NCI-H510A (cell line): ENCODE measurements around the gene PTPN23.
"Not testable (repeated sequence)": the region's sequence is repeated elsewhere in the genome, so short reads cannot be mapped to it uniquely, and the experiment has no call there.

Experiments
- DNase-seq: peaks from one replicate; lab custom pipeline; 2025; lab: John Stamatoyannopoulos, UW

PTPN23 gene

GRCh38 chr3:47370020-47370419 is 10.8 kb upstream of the PTPN23 start:
- not testable (repeated sequence) for DNase-seq

DNA sequence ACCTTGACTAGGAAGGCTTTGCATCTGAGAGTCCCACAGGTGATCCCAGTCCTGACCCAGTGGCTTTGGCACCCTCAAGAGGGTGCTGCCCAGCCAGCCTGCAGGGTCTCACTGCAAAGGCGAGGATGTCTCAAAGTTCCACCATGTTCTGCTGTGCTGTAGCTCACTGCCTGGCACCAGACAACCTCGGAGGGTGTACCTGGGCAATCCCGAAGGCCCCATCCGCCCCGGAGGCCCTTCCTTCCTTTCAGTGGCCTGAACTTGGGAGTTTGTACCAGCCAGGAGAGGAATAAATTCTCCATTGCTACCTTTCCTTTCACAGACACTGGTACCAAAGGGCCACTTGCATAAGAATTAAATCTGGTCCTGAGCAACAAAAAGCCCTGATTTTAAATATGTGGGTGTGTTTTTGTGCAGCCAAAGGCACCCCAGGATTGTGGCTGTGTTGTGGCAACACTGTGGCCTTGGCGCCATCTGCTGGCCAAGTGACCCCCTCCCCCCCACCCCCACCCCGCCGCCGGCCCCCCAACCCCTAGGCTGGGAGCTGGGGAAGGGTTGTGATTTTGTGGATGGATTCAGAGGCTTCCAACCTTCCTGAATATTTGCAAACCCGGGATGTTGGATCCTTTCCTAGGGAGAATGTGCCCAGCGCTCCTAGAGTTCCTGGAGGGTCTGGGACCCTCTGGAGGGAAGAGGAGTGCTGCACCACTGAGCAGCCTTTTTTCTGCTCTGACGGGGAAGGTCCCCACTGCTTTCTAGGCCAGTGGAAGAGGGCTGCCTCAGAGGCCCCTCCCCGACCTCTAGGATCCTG is 9.7 kb upstream of the PTPN23 start:
- DNase-seq = no peak

GRCh38 chr3:47374587-47374986 is 6.2 kb upstream of the PTPN23 start:
- no peak for DNase-seq

DNA sequence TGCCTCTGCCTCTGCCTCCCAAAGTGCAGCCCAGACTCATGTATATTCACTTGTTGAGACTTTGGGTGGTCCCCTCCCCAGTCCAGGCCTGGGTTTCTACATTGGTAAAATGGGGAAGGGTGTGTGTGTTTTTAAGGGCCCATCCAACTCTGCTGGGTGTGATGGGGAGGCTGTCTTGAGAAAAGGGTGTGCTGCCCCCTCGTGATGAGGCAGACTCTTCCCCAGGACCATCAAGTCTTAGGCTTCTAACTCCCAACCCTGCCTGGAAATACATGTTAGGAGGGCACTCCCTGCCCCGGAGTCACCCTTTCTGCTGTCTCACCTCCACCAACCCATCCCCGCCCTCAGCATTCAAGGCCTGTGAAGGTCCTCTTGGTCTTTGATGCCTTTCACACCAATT is 4.4 kb upstream of the PTPN23 start:
- no peak for DNase-seq

DNA sequence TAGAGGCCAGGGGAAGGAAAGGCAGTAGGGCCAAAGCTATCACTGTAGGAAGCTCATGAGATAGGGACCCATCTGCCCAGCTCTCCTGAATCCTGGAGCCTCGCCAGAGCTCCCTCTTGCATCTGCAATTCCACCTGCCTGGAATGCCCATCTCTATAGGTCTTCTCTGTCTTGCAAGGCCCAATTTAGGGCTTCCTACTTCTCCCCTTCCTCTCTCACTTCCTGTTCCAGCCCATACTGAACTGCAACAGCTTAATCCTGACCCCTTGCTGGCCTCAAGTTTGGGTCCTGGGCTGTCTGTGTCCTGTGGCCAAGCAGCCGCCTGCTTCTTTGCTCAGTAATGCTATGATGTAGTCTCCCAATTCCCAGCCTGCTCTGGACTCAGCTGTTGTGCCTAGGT is 3.6 kb upstream of the PTPN23 start:
- DNase-seq = no peak

- DNase-seq = no peak
Observed at GRCh38 chr3:47378869-47379268, 2.0 kb upstream of the PTPN23 start.

- no peak for DNase-seq
Observed at GRCh38 chr3:47379411-47379899, 1.4 kb upstream of the PTPN23 start.

GRCh38 chr3:47380026-47380600 is 708 bp upstream of the PTPN23 start:
- DNase-seq = no peak

GRCh38 chr3:47381317-47382157 is 716 bp downstream of the PTPN23 start:
- peak; percentile 44 for DNase-seq

- no peak for DNase-seq
Observed at GRCh38 chr3:47384425-47384824, 3.6 kb downstream of the PTPN23 start.

DNA sequence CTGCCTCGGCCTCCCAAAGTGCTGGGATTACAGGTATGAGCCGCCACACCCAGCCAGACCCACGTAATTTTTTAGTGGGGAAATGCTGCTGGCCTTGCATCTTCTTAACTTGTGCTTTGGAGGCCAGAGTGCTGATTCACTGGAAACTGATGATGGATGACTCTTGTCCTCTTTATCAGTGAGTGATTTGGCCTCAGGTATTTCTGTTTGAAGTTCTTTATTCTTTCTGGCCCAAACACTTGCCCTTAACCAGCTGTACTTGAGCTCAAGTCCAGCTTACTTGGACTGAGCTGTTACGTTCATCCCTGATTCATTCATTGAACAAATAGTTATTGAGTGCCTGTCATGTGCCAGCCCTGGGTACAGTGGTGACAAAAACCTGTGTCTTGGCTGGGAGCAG is 4.2 kb downstream of the PTPN23 start:
- no peak for DNase-seq

- DNase-seq = no peak
Observed at GRCh38 chr3:47385796-47386195, 5.0 kb downstream of the PTPN23 start.

DNA sequence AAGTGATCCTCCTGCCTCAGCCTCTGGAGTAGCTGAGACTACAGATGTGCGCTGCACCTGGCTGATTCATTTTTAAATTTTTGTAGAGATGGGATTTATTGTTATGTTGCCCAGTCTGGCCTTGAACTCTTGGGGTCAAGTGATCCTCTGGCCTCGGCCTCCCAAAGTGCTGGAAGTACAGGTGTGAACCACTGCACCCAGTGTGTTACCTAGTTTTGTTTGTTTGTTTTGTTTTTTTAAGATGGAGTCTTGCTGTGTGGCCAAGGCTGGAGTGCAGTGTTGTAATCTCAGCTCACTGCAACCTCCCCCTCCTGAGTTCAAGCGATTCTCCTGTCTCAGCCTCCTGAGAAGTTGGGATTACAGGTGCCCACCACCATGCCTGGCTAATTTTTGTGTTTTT is 12.1 kb downstream of the PTPN23 start:
- no peak for DNase-seq

- no peak for DNase-seq
Observed at GRCh38 chr3:47394140-47394870, 13.5 kb downstream of the PTPN23 start.

DNA sequence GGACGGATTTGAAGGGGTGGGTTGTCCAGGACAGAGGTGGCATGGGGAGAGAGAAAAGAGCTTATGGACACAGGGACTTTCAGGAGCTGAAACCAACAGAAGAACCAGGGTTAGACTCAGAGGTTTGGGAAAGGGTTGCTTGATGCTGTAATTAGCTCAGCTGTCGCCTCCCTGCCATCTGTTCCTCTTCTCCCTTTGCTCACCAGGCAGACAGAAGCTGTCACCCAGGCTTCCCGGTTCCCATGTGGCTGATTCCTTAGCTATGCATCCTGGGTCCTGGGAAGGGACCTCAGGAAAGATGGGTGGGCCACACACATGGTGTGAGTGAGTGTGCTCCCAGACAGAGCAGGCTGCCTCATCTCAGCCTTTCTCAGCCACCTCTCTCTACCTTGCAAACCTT is 14.1 kb downstream of the PTPN23 start:
- DNase-seq = no peak

DNA sequence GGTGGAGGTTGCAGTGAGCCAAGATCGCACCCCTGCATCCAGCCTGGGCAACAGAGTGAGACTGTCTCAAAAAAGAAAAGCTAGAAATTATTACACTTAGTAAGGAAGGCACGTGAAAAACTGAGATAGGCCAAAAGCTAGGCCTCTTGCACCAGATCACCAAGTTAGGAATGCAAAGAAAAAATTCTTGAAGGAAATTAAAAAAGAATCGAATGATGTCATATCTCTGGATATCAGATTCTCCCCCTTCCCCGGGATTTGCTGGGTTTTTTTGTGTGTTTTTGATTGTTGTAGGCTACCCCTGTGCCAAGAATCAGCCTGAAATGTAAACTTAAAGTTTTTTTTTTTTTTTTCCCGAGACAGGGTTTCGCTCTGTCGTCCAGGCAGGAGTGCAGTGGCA is 17.4 kb downstream of the PTPN23 start:
- no peak for DNase-seq

- no peak for DNase-seq
Observed at GRCh38 chr3:47399016-47399415, 18.2 kb downstream of the PTPN23 start.

GRCh38 chr3:47399531-47400270 is 18.9 kb downstream of the PTPN23 start:
- no peak for DNase-seq

- DNase-seq = no peak
Observed at GRCh38 chr3:47404431-47404876, 23.6 kb downstream of the PTPN23 start.

DNA sequence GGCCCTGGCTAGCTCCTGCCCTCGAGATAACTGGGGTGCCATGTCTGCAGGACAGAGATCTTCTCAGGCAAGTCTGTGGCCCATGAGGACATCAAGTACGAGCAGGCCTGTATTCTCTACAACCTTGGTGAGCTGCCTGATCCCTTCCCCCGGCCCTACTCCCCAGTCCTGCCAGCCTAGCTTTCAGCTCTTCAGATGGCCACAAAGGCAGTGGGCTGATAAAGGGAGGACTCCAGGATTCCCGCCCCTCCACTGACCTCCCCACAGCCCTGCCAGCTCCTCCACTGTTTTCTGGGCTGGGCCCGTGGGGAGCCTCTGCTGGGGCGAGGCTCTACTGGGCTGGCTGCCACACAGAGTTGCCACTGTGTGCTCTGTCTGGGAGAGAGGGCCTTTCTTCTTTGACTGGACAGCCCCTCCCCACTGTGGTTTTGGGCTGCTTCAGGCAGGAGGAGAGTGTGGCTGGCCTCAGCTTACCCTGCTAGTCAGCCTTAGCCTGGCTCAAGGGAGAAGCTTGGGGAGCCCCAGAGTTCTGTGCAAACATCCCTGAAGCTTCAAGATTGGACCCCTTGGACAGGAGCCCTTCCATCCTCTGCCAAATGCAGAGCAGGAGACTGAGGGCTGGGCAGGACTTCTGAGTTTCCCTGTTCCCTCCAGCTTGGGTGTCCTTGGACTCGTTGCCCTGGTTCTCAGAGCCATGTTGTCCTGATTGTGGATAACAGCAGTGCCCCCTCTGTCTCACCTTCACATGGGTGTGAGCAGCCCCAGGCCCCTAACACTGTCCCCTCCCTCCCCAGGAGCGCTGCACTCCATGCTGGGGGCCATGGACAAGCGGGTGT is 24.4 kb downstream of the PTPN23 start:
- DNase-seq = no peak
